ENCODE results near the gene CLDN19. TPM values are rescaled to one million over a fixed set of nuclear protein-coding genes. Genes with fewer than 3 reads are reported as not detected.

The CLDN19 gene
- total and polyA plus RNA-seq, 10 donors = 0.26 to 0.28 TPM; not detected in 8

- WGBS, 5 donors = 7 to 21% (median 11%) methylated on average over 31 to 54 of the region's 54 CpGs
- Histone ChIP-seq H3K4me1 (peaks cover 0 to 17% (median 10%) of the 10 kb centered on the region in 6 donors), H3K36me3 (peaks cover 0 to 36% (median 8%) of the 10 kb centered on the region in 6 donors), H3K27ac (no peak within 1 kb of the TSS), H3K4me3 (peak within 1 kb of the TSS in 7 of 8 donors; percentile 2 to 66 (median 32)), H3K9me3 (no peaks in the 10 kb centered on the region), H3K27me3 (replicated peaks in 1 of 7) (peaks cover 0 to 10% (median 0%) of the 10 kb centered on the region in 7 donors)
- TF ChIP-seq POLR2AphosphoS5 (IDR thresholded peaks at IDR 0.05) (peak in 2 of 3 donors; percentile 27 to 67), POLR2A (IDR thresholded peaks at IDR 0.05) (no peak), CTCF (IDR thresholded peaks at IDR 0.05 in 8 of 11, conservative IDR thresholded peaks at IDR 0.05 in 3 of 11) (no peak)
- intact Hi-C loops (cut with DNase I; ENCODE audit: low total_unique reads) = no loop called here
- DNase-seq = peak; percentile 79
Measured at GRCh38 chr1:42784946-42785693, 45.1 kb upstream of the CLDN19 start, which contains the start of gene TMEM269. TSS of gene TMEM269 (plus strand) at chr1:42784991. CDS start at chr1:42789894, 4,903 bp downstream.

- 89 to 93% (median 92%) methylated on average over 18 of the region's 18 CpGs for WGBS, 5 donors
- intact Hi-C loops (cut with DNase I; ENCODE audit: low total_unique reads) = no loop called here
- DNase-seq = no peak
Measured at GRCh38 chr1:42784547-42784945, 44.5 kb upstream of the CLDN19 start.

GRCh38 chr1:42783092-42783491 is 43.1 kb upstream of the CLDN19 start:
- 96 to 100% (median 97%) methylated on average over 2 of the region's 2 CpGs for WGBS, 5 donors

More at GRCh38 chr1:42784547-42784945, 44.5 kb upstream of the CLDN19 start:
- peaks cover 0 to 42% (median 10%) of the 10 kb centered on the region in 6 donors for H3K36me3 ChIP-seq
- H3K4me3 ChIP-seq = peak overlapping the region in 3 of 8 donors; percentile 22 to 66 (median 30)
- TF ChIP-seq CTCF (IDR thresholded peaks at IDR 0.05 in 8 of 11, conservative IDR thresholded peaks at IDR 0.05 in 3 of 11) (no peak), POLR2A (IDR thresholded peaks at IDR 0.05) (no peak), POLR2AphosphoS5 (IDR thresholded peaks at IDR 0.05) (no peak)
- H3K9me3 ChIP-seq = no peaks in the 10 kb centered on the region
- H3K27ac ChIP-seq = no peak overlapping the region
- peaks cover 0 to 10% (median 0%) of the 10 kb centered on the region in 7 donors for H3K27me3 ChIP-seq (replicated peaks in 1 of 7)
- H3K4me1 ChIP-seq = peaks cover 0 to 17% (median 10%) of the 10 kb centered on the region in 6 donors

More at GRCh38 chr1:42783092-42783491, 43.1 kb upstream of the CLDN19 start:
- Histone ChIP-seq H3K4me1 (peaks cover 0 to 17% (median 10%) of the 10 kb centered on the region in 6 donors), H3K36me3 (peaks cover 0 to 57% (median 10%) of the 10 kb centered on the region in 6 donors), H3K4me3 (no peak overlapping the region), H3K9me3 (no peaks in the 10 kb centered on the region), H3K27me3 (replicated peaks in 1 of 7) (peaks cover 0 to 10% (median 0%) of the 10 kb centered on the region in 7 donors), H3K27ac (no peak overlapping the region)
- no peak for DNase-seq
- TF ChIP-seq POLR2A (IDR thresholded peaks at IDR 0.05) (no peak), POLR2AphosphoS5 (IDR thresholded peaks at IDR 0.05) (no peak), CTCF (IDR thresholded peaks at IDR 0.05 in 8 of 11, conservative IDR thresholded peaks at IDR 0.05 in 3 of 11) (no peak)
- intact Hi-C loops (cut with DNase I; ENCODE audit: low total_unique reads) = no loop called here
